Measurements from ENCODE around the gene USP11.

USP11 gene

GRCh38 chrX:47232803-47233332 lies at the start of gene USP11:
USP11 (plus strand) TSS chrX:47233009; CDS start chrX:47233044, 35 bp downstream.
- peak; percentile 71 for DNase-seq

DNA sequence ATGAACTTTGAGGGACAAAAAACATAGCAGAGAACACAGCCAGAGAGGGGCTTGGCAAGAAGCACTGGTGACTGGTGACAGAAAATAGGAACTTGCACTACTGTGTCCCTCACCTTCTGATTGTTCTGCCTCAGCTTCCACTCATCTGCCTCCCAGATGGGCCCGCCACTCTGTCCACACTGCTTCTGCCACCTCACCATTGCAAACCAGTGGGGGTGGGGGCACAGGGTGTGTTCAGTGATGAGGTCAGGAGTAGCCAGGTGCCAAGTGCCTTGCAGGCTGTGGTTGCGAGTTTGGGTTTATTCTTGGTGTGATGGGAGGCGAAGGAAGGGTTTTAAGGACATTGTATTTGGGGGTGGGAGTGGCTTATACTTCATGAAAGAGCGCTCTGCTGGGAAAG lies 48.3 kb upstream of the USP11 start:
- DNase-seq, result no peak

GRCh38 chrX:47185241-47185640 lies 47.6 kb upstream of the USP11 start:
- no peak for DNase-seq

DNA sequence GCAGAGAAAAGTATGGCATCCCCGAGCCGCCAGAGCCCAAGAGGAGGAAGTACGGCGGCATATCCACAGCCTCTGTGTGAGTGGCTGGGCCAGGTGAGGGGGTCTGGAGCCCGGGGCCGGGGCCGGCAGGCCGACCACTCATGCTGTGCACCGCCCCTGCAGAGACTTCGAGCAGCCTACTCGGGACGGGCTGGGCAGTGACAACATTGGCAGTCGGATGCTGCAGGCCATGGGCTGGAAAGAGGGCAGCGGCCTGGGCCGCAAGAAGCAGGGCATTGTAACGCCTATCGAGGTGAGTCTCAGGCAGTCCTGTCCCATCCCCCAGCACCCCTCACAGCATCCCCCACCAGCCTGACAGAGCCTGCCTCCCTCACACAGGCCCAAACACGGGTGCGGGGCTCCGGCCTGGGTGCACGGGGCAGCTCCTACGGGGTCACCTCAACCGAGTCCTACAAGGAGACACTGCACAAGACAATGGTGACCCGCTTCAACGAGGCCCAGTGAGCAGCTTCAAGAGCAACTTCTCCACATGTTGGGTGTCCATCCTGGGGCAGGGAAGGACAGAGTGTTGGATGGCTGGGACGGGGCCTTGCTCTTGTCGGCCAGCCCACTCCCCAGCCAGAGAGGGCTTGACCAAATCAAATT lies 46.6 kb upstream of the USP11 start:
- DNase-seq, result no peak

DNA sequence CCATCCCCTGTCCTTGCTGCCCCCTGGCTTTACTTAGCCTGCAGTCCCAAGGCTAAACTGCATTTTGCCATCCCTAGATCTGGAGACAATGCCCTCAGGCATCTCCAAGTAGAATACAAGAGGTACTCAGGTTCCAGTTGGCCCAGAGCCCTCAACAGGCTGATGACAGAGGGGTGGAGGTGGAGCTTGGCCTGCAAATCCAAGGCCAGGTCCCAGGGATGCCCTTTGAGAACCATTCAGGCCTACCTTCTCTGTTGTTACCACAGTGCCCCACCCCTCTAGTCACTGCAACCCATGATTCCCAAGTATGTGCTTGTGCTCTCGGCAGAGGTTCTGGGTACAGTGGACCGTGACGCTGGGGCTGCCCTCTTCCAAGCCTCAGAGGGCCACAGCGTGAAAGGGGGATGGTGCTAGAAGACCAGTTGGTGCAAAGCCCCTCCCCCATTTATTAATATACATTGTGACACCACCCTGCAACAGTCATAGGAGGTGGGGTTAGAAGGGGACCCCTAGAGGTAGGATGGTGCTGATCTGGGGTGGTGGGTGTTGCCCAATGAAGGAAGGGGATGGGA lies 45.6 kb upstream of the USP11 start:
- DNase-seq, result no peak

- DNase-seq, result no peak
Observed at GRCh38 chrX:47189906-47190305, 42.9 kb upstream of the USP11 start.

DNA sequence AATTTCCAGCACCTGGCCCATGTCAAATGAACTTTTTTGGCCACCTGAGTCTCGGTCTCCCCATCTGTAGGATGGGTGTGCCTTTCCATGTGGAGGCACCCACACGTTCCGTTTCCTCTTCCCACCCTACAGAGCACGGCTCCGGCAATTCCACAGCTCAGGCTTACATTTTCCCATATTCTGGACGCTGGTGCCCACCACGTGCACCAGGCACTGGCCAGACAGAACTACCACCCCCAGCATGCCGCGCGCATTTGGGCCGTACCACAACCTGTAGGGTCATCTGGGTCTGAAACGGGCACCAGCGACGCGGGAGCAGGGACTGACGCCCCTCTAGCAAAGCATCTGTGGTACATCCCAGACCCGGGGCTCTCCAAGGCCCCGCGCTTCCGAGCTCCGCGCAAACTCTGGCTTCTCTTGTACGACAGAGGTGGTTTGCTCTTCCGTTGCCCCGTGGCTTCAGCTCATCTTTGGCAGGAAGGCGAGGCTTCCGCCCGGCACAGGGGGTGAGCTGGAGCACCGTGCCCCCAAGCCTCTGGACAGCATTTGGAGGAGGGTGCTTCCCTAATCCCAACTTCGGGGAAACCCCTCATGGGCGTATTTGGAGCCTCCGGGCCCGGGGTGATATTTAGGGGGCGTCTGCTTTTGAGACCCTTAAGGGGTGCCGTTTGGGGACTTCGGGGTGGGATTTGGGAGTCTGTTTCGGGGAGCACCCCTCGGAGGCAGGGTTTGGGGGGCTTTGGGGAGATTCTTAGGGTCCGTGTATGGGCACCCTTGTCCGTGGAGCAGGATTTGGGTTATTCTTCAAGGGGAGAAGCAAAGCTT lies 42.2 kb upstream of the USP11 start:
- DNase-seq, result peak; percentile 90

DNA sequence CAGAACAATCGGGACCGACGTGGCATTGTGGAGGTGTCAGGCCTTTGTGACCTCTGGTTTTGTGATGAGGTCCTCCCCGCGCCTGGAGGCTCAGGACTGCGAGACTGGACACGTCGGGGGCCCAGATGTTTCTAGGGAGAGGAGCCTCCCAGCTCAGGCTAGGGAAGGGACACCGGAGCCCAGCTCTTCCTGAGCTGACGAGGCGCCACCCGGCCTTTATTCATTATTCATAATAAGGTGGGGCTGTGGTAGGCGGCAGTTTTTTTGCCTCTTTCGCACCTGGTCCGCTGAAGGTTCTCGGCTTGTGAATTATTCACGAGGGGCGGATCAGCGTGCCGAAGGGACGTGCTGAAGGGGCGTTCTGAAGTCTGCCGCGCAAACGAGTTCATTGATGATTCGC lies 41.5 kb upstream of the USP11 start:
- DNase-seq, result peak; percentile 53

GRCh38 chrX:47191806-47192401 lies 40.9 kb upstream of the USP11 start:
- DNase-seq, result no peak

GRCh38 chrX:47193475-47194193 lies 39.2 kb upstream of the USP11 start, which contains the start of gene UBA1:
UBA1 (plus strand) TSS chrX:47193829; CDS start chrX:47198803, 4,974 bp downstream.
- peak; percentile 95 for DNase-seq

DNA sequence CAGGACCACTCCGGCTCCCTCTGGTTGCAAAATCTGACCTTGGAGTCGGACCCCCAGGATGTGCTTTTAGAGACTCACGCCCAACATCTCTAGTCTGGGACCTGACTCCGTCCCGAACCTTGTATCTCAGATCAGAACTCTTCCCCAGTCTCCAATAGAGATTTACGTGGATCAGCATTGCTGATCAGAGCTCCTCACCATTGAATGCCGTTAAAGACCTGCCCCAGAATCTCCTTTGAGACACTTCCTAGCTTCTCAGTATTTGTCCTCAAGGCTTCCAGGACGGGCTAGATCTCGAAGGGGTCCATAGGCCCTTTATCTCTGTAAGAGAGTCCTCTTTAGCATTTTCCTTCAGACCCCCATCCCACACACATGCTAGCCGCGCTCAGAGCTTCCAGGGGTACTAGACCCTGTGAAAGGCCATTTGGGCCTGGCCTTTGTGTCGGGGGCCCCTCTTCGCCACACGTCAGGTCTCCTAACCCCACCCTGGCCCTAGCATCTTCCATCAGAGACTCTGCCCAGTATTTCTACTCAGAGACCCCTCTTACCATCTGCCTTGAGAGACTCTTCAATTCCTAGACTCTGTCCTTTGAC lies 38.5 kb upstream of the USP11 start:
- no peak for DNase-seq

GRCh38 chrX:47196098-47196497 lies 36.7 kb upstream of the USP11 start:
- no peak for DNase-seq

DNA sequence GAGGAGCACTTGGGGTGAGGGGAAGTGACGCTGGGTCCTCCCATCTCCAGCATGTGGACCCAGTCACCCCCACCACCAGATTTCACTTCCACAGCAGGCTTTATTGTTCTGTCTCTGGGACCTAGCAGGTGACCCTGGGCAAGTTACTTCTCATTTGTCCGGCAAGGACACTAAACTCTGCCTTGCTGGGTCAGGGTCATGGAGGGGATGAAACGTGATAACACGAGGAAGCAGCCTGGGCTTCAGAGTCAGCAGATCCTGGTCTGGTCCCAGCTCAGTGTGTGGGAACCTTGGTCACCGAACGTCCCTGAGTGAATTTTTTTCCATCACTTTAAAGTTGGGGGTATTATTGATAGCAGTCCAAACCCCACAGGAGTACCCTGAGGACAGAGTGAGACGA lies 35.3 kb upstream of the USP11 start:
- no peak for DNase-seq

DNA sequence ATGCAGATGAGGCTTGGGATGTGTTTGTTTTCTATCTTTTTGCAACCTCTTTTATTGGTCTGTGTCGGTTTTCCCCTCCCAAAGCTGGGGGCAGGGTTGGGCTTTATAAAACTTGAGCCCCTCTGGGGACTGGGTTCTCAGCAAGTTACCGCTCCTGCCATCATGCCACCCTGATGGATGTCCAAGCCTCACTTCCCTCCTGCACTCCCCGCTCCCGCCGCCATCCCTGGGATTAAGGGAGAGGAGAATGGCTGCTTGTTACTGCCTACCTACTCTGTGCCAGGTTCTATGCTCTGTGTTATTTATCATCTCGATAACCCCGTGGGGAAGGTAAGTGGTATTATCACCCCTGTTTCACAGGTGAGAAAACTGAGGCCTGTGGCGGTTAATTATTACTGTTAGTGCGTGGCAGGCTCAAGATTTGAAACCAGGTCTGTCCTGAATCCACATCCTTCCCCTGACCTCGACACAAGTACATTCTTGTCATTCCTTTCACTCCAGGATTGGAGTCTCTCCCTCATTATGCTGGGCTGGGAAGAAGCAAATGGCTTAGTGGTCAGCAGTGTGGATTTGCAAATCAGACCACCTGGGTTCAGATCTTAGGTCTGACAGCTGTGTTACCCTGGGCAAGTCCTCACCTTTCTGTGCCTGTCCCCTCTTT lies 34.7 kb upstream of the USP11 start:
- no peak for DNase-seq

DNA sequence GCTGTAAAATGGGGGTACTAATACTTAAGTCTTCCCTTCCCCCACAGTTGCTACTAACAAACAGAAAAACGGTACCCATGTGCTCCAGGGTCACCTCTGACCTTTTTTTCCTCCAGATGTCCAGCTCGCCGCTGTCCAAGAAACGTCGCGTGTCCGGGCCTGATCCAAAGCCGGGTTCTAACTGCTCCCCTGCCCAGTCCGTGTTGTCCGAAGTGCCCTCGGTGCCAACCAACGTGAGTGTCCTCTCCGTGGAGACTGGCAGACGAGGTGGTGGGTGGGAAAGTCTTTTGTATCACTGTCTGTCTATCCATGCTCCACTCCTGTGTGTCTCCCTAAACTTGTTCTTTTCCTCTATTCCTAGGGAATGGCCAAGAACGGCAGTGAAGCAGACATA lies 34.1 kb upstream of the USP11 start:
- DNase-seq, result no peak

DNA sequence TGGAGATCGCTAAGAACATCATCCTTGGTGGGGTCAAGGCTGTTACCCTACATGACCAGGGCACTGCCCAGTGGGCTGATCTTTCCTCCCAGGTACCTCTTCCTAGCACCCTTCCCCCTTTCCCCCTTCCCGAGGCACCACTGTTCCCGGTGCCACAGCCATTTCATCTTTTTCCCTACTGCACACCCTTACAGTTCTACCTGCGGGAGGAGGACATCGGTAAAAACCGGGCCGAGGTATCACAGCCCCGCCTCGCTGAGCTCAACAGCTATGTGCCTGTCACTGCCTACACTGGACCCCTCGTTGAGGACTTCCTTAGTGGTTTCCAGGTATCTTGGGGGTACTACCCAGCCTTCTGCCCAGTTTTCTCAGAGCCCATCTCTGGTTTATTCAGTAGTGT lies 33.5 kb upstream of the USP11 start:
- DNase-seq, result no peak

GRCh38 chrX:47200385-47201150 lies 32.2 kb upstream of the USP11 start:
- no peak for DNase-seq

DNA sequence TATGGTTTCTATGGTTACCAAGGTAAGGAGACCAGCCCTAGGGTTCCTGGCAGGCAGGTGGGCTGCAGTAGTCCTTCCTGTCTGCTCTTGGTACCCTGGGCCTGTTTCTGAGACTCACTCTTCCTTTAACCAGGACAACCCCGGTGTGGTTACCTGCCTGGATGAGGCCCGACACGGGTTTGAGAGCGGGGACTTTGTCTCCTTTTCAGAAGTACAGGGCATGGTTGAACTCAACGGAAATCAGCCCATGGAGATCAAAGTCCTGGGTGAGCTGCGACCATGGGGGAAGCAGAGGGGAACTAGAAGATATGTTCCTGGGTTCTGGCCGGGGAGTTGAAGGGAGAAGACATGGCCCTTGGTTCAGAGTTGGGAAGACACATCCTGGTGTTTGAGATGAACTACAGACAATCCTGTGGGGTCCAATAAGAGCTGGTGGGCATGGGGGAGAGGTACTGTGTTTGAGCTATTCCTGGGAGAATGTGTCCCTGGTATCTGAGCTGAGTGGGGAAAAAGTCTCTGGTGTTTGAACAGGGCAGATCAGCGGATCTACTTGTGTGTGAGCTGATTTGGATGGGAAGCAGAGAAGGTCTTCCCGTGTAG lies 31.4 kb upstream of the USP11 start:
- no peak for DNase-seq

GRCh38 chrX:47202316-47202715 lies 30.5 kb upstream of the USP11 start:
- no peak for DNase-seq

GRCh38 chrX:47202877-47203276 lies 29.9 kb upstream of the USP11 start:
- no peak for DNase-seq

- DNase-seq, result no peak
Observed at GRCh38 chrX:47204970-47205369, 27.8 kb upstream of the USP11 start.

All from CD4-positive, alpha-beta T cell treated with Interleukin-10 for 1 hour (primary cell).